WTC11 (cell line): Measurements from ENCODE around the gene YIF1B. TPM values are rescaled to one million over a fixed set of nuclear protein-coding genes. Genes with fewer than 3 reads are reported as not detected.
A peak's percentile ranks its signal among the peaks of the same experiment; 100 is the strongest.

Experiments used
- ATAC-seq: fragments of 200-7000 bp; cut with Tn5 transposase; 2 replicates; pipeline ENCODE4 v1.10.0; 2021; ENCODE audit warnings: mild to moderate bottlenecking, moderate library complexity
- CTCF ChIA-PET: fragments of 300-600 bp; sonication (Branson Sonifier 250); formaldehyde crosslinking; loops from one replicate; lab custom pipeline; 2021; ENCODE audit warnings: antibody characterized with exemption; lab: Charles Lee
- POLR2A ChIA-PET: fragments of 350-600 bp; sonication (Branson Sonifier 250); formaldehyde crosslinking; loops from one replicate; lab custom pipeline; 2021; ENCODE audit warnings: antibody characterized with exemption; lab: Charles Lee
- DNase-seq: peaks from one replicate; pipeline ENCODE4 v3.0.0; 2021; ENCODE audit warnings: low spot score
- H3K27ac Mint-ChIP-seq: 2 replicates; pipeline ENCODE4 v1.8.0; 2021; ENCODE audit warnings: mixed read lengths
- H3K27me3 Mint-ChIP-seq: 2 replicates; pipeline ENCODE4 v1.8.0; 2021; ENCODE audit warnings: low read depth, mild to moderate bottlenecking, moderate library complexity, mixed read lengths
- H3K36me3 Mint-ChIP-seq: 2 replicates; pipeline ENCODE4 v1.8.0; 2021; ENCODE audit warnings: mixed read lengths
- H3K4me1 Mint-ChIP-seq: 2 replicates; pipeline ENCODE4 v1.8.0; 2022; ENCODE audit warnings: mixed read lengths
- H3K4me3 Mint-ChIP-seq: 2 replicates; pipeline ENCODE4 v1.8.0; 2021; ENCODE audit warnings: mild to moderate bottlenecking, moderate library complexity, mixed read lengths
- H3K9me3 Mint-ChIP-seq: 2 replicates; pipeline ENCODE4 v1.8.0; 2021; ENCODE audit warnings: mixed read lengths
- ATF3 ChIP-seq: sonication (generic); formaldehyde crosslinking; conservative IDR thresholded peaks from 2 replicates; pipeline ENCODE4 v1.8.1; 2022; ENCODE audit warnings: mild to moderate bottlenecking, missing genetic modification reagents
- CBFB ChIP-seq: sonication (generic); formaldehyde crosslinking; IDR thresholded peaks from 2 replicates; pipeline ENCODE4 v1.8.1; 2022; ENCODE audit warnings: mild to moderate bottlenecking, low read depth, missing genetic modification reagents
- CDX4 ChIP-seq: fragments of 250-450 bp; sonication (Bioruptor Pico); IDR thresholded peaks from 2 replicates; pipeline ENCODE4 v1.9.0; 2021; ENCODE audit warnings: moderate library complexity, mild to moderate bottlenecking, inconsistent platforms, borderline replicate concordance
- CREM ChIP-seq: sonication (generic); formaldehyde crosslinking; IDR thresholded peaks from 2 replicates; pipeline ENCODE4 v1.8.1; 2022; ENCODE audit warnings: mild to moderate bottlenecking, missing genetic modification reagents, moderate library complexity
- FOXP1 ChIP-seq: sonication (generic); formaldehyde crosslinking; IDR thresholded peaks from 2 replicates; pipeline ENCODE4 v1.8.0; 2022; ENCODE audit warnings: missing genetic modification reagents, mild to moderate bottlenecking, moderate library complexity, borderline replicate concordance
- FOXP4 ChIP-seq: sonication (generic); formaldehyde crosslinking; IDR thresholded peaks from 2 replicates; pipeline ENCODE4 v1.8.0; 2022; ENCODE audit warnings: mild to moderate bottlenecking, missing genetic modification reagents
- JAZF1 ChIP-seq: fragments of 250-450 bp; sonication (Bioruptor Pico); IDR thresholded peaks from 2 replicates; pipeline ENCODE4 v1.9.0; 2021; ENCODE audit warnings: moderate library complexity, mild to moderate bottlenecking, inconsistent platforms
- KAT7 ChIP-seq: sonication (generic); formaldehyde crosslinking; IDR thresholded peaks from 2 replicates; pipeline ENCODE4 v1.8.1; 2023; ENCODE audit warnings: missing genetic modification reagents, mild to moderate bottlenecking, borderline replicate concordance
- NFYB ChIP-seq: sonication (generic); formaldehyde crosslinking; conservative IDR thresholded peaks from 2 replicates; pipeline ENCODE4 v1.8.0; 2022; ENCODE audit warnings: low read depth, missing genetic modification reagents
- PRDM15 ChIP-seq: sonication (generic); formaldehyde crosslinking; IDR thresholded peaks from 2 replicates; pipeline ENCODE4 v1.8.0; 2022; ENCODE audit warnings: missing genetic modification reagents
- SMAD3 ChIP-seq: sonication (generic); formaldehyde crosslinking; IDR thresholded peaks from 2 replicates; pipeline ENCODE4 v1.8.0; 2022; ENCODE audit warnings: missing genetic modification reagents, mild to moderate bottlenecking, borderline replicate concordance
- STAT6 ChIP-seq: sonication (generic); formaldehyde crosslinking; conservative IDR thresholded peaks from 2 replicates; pipeline ENCODE4 v1.8.1; 2023; ENCODE audit warnings: mild to moderate bottlenecking, low read depth, missing genetic modification reagents, moderate library complexity
- TCF7 ChIP-seq: sonication (generic); formaldehyde crosslinking; IDR thresholded peaks from 2 replicates; pipeline ENCODE4 v1.8.0; 2022; ENCODE audit warnings: mild to moderate bottlenecking, low read depth, missing genetic modification reagents, moderate library complexity
- TP53 ChIP-seq: sonication (generic); formaldehyde crosslinking; IDR thresholded peaks from 2 replicates; pipeline ENCODE4 v1.8.1; 2023; ENCODE audit warnings: mild to moderate bottlenecking, missing genetic modification reagents
- ZBTB21 ChIP-seq: sonication (generic); formaldehyde crosslinking; IDR thresholded peaks from 2 replicates; pipeline ENCODE4 v1.8.1; 2023; ENCODE audit warnings: mild to moderate bottlenecking, missing genetic modification reagents, borderline replicate concordance
- ZBTB43 ChIP-seq: sonication (generic); formaldehyde crosslinking; IDR thresholded peaks from 2 replicates; pipeline ENCODE4 v1.8.1; 2023; ENCODE audit warnings: mild to moderate bottlenecking, missing genetic modification reagents
- ZMAT4 ChIP-seq: fragments of 250-450 bp; sonication (Bioruptor Pico); IDR thresholded peaks from 2 replicates; pipeline ENCODE4 v1.9.0; 2021; ENCODE audit warnings: mild to moderate bottlenecking
- ZNF121 ChIP-seq: sonication (generic); formaldehyde crosslinking; IDR thresholded peaks from 2 replicates; pipeline ENCODE4 v1.8.0; 2023; ENCODE audit warnings: missing genetic modification reagents
- ZNF232 ChIP-seq: sonication (generic); formaldehyde crosslinking; IDR thresholded peaks from 2 replicates; pipeline ENCODE4 v1.8.0; 2022; ENCODE audit warnings: mild to moderate bottlenecking, missing genetic modification reagents
- ZNF263 ChIP-seq: sonication (generic); formaldehyde crosslinking; IDR thresholded peaks from 2 replicates; pipeline ENCODE4 v1.8.1; 2022; ENCODE audit warnings: low read depth, mild to moderate bottlenecking, moderate library complexity, missing genetic modification reagents
- ZNF425 ChIP-seq: fragments of 250-450 bp; sonication (Bioruptor Pico); conservative IDR thresholded peaks from 2 replicates; pipeline ENCODE4 v1.9.0; 2021; ENCODE audit warnings: mild to moderate bottlenecking
- total RNA-seq: library from RNA; stranded (reverse); gene quantifications from 3 replicates; pipeline ENCODE4 v1.2.3, GENCODE V29; 2021

The YIF1B gene
- total RNA-seq, 1 experiment from 2014 or later: 83.3 TPM

- Mint-ChIP-seq H3K27ac (peak within 1 kb of the TSS; percentile 99), H3K27me3 (no peaks in the 10 kb centered on the region), H3K9me3 (no peaks in the 10 kb centered on the region), H3K4me1 (peaks cover 53% of the 10 kb centered on the region), H3K36me3 (no peaks in the 10 kb centered on the region; the same call in 1 of the 2 replicates), H3K4me3 (peak within 1 kb of the TSS; percentile 99)
- CTCF ChIA-PET: interaction anchor here (0.7 to 5.8 kb wide), 17 partner anchors 8 to 408 kb away, joined by 3 to 50 read pairs (median 5); partner anchors contain the start of genes CATSPERG, FAM98C, GGN and PPP1R14A
- POLR2A ChIA-PET: interaction anchor here (0.5 to 2.5 kb wide), 10 partner anchors 8 to 585 kb away, joined by 3 to 20 read pairs (median 3); partner anchors contain the start of genes C19orf33, GGN, PPP1R14A and PSMD8
- ATAC-seq: peak; percentile 64
- DNase-seq: peak; percentile 93
- TF ChIP-seq SMAD3 (peak; percentile 91), ZBTB21 (CRISPR knock-in tag) (0 out of 2 replicates have a peak, but pooled peaks have one; percentile 45), FOXP1 (CRISPR knock-in tag) (peak; percentile 95), ZMAT4 (CRISPR knock-in tag) (0 out of 2 replicates have a peak, but pooled peaks have one; percentile 40), ZNF425 (CRISPR knock-in tag) (no peak), KAT7 (0 out of 2 replicates have a peak, but pooled peaks have one; percentile 16), TP53 (peak; percentile 96), ZNF121 (peak; percentile 98), ZBTB43 (CRISPR knock-in tag) (peak; percentile 60; the same call in 1 of the 2 replicates), FOXP4 (CRISPR knock-in tag) (peak; percentile 76), CREM (peak; percentile 62; the same call in 1 of the 2 replicates), CDX4 (CRISPR knock-in tag) (no peak), JAZF1 (no peak), NFYB (CRISPR knock-in tag) (peak; percentile 25; the same call in 1 of the 2 replicates), CBFB (CRISPR knock-in tag) (peak; percentile 72), PRDM15 (CRISPR knock-in tag) (no peak), ZNF263 (CRISPR knock-in tag) (no peak), ZNF232 (CRISPR knock-in tag) (peak; percentile 94), ATF3 (no peak), STAT6 (CRISPR knock-in tag) (peak; percentile 95; the same call in 1 of the 2 replicates), TCF7 (CRISPR knock-in tag) (0 out of 2 replicates have a peak, but pooled peaks have one; percentile 56)
Measured at GRCh38 chr19:38264486-38265212, 51.1 kb downstream of the YIF1B start, which contains the start of gene SPINT2. Gene SPINT2 (plus strand): TSS chr19:38264573. CDS start chr19:38264893, 320 bp downstream.
